GM19372 (cell line): ENCODE results near the gene LENEP.

Source experiments
- ATAC-seq: cut with Tn5 transposase; IDR thresholded peaks from one replicate; pipeline ENCODE4 v1.9.1; 2021; ENCODE audit warnings: mild to moderate bottlenecking, low read depth, moderate library complexity; ENCODE audit not compliant: unreplicated experiment

LENEP gene

GRCh38 chr1:154959426-154959780, 34.0 kb upstream of the LENEP start:
- ATAC-seq = no peak

GRCh38 chr1:154960446-154961136, 32.8 kb upstream of the LENEP start:
- ATAC-seq = no peak

- ATAC-seq = peak; percentile 80
Measured at GRCh38 chr1:154961207-154962155, 31.9 kb upstream of the LENEP start, which contains the start of gene PYGO2. Gene PYGO2, minus strand, starts transcription at chr1:154961782. Its CDS starts 206 bp downstream, at chr1:154961576.

- ATAC-seq = no peak
Measured at GRCh38 chr1:154962156-154962749, 31.1 kb upstream of the LENEP start.

GRCh38 chr1:154962795-154963330, 30.5 kb upstream of the LENEP start:
- ATAC-seq = no peak

GRCh38 chr1:154963643-154964042, 29.7 kb upstream of the LENEP start:
- ATAC-seq = no peak

GRCh38 chr1:154964359-154964758, 29.0 kb upstream of the LENEP start:
- no peak for ATAC-seq

- no peak for ATAC-seq
Measured at GRCh38 chr1:154966111-154966510, 27.3 kb upstream of the LENEP start.

GRCh38 chr1:154967331-154967950, 25.9 kb upstream of the LENEP start:
- no peak for ATAC-seq

GRCh38 chr1:154968731-154969130, 24.7 kb upstream of the LENEP start:
- no peak for ATAC-seq

- no peak for ATAC-seq
Measured at GRCh38 chr1:154969246-154969645, 24.1 kb upstream of the LENEP start.

- no peak for ATAC-seq
Measured at GRCh38 chr1:154969860-154970452, 23.4 kb upstream of the LENEP start.

- no peak for ATAC-seq
Measured at GRCh38 chr1:154970631-154971340, 22.6 kb upstream of the LENEP start, which contains the start of gene SHC1. Gene SHC1, minus strand, starts transcription at chr1:154970747. Its CDS starts 221 bp downstream, at chr1:154970526.

- no peak for ATAC-seq
Measured at GRCh38 chr1:154971341-154971998, 21.9 kb upstream of the LENEP start.

GRCh38 chr1:154972213-154972516, 21.2 kb upstream of the LENEP start:
- ATAC-seq = no peak

GRCh38 chr1:154972517-154973343, 20.7 kb upstream of the LENEP start:
- ATAC-seq = no peak

GRCh38 chr1:154973344-154974101, 19.9 kb upstream of the LENEP start:
- ATAC-seq = no peak
